ENCODE measurements around the gene ZRANB1.
"Not testable (repeated sequence)": the region's sequence is repeated elsewhere in the genome, so short reads cannot be mapped to it uniquely, and the experiment has no call there.

Gene ZRANB1

GRCh38 chr10:124941823-124942222 is at the start of gene ZRANB1:
TSS of gene ZRANB1 (plus strand) at chr10:124942123. CDS start at chr10:124942494, 371 bp downstream.
- no peak for DNase-seq

- no peak for DNase-seq
Measured at GRCh38 chr10:124892905-124893304, 49.0 kb upstream of the ZRANB1 start.

- no peak for DNase-seq
Measured at GRCh38 chr10:124894569-124895215, 47.2 kb upstream of the ZRANB1 start.

GRCh38 chr10:124896751-124897150 is 45.2 kb upstream of the ZRANB1 start:
- DNase-seq, result no peak

GRCh38 chr10:124898471-124898870 is 43.5 kb upstream of the ZRANB1 start:
- DNase-seq, result no peak

- no peak for DNase-seq
Measured at GRCh38 chr10:124899151-124899550, 42.8 kb upstream of the ZRANB1 start.

GRCh38 chr10:124902462-124902861 is 39.5 kb upstream of the ZRANB1 start:
- no peak for DNase-seq

GRCh38 chr10:124903111-124903510 is 38.8 kb upstream of the ZRANB1 start:
- peak; percentile 31 for DNase-seq

- DNase-seq, result no peak
Measured at GRCh38 chr10:124904796-124905195, 37.1 kb upstream of the ZRANB1 start.

GRCh38 chr10:124906551-124907001 is 35.3 kb upstream of the ZRANB1 start:
- DNase-seq, result no peak

GRCh38 chr10:124909563-124909962 is 32.4 kb upstream of the ZRANB1 start:
- no peak for DNase-seq

GRCh38 chr10:124911124-124912067 is 30.5 kb upstream of the ZRANB1 start:
- no peak for DNase-seq

GRCh38 chr10:124912101-124912886 is 29.6 kb upstream of the ZRANB1 start:
- no peak for DNase-seq

GRCh38 chr10:124913167-124913566 is 28.8 kb upstream of the ZRANB1 start:
- no peak for DNase-seq

- DNase-seq, result not testable (repeated sequence)
Measured at GRCh38 chr10:124914398-124914797, 27.5 kb upstream of the ZRANB1 start.

- DNase-seq, result no peak
Measured at GRCh38 chr10:124916098-124916584, 25.8 kb upstream of the ZRANB1 start.

- DNase-seq, result peak; percentile 100
Measured at GRCh38 chr10:124916585-124917427, 25.1 kb upstream of the ZRANB1 start.

GRCh38 chr10:124917428-124918190 is 24.3 kb upstream of the ZRANB1 start:
- DNase-seq, result peak; percentile 77

- no peak for DNase-seq
Measured at GRCh38 chr10:124918191-124918830, 23.6 kb upstream of the ZRANB1 start.

GRCh38 chr10:124918906-124919305 is 23.0 kb upstream of the ZRANB1 start:
- no peak for DNase-seq

- DNase-seq, result no peak
Measured at GRCh38 chr10:124921261-124921660, 20.7 kb upstream of the ZRANB1 start.

Measured in retina (tissue), 1 donor.